ENCODE measurements around the gene CDHR3.
A peak's percentile ranks its signal among the peaks of the same experiment; 100 is the strongest.
"Not testable (repeated sequence)": the region's sequence is repeated elsewhere in the genome, so short reads cannot be mapped to it uniquely, and the experiment has no call there.

Gene CDHR3

GRCh38 chr7:106001196-106001595, 38.1 kb downstream of the CDHR3 start:
- no peak for DNase-seq

- no peak for DNase-seq
Measured at GRCh38 chr7:106001886-106002285, 38.8 kb downstream of the CDHR3 start.

- no peak for DNase-seq
Measured at GRCh38 chr7:106003525-106004064, 40.5 kb downstream of the CDHR3 start.

- DNase-seq: no peak
Measured at GRCh38 chr7:106006906-106007305, 43.8 kb downstream of the CDHR3 start.

- not testable (repeated sequence) for DNase-seq
Measured at GRCh38 chr7:106007796-106008195, 44.7 kb downstream of the CDHR3 start.

- DNase-seq: peak; percentile 71
Measured at GRCh38 chr7:106009503-106010226, 46.6 kb downstream of the CDHR3 start.

- DNase-seq: no peak
Measured at GRCh38 chr7:106010331-106010730, 47.3 kb downstream of the CDHR3 start.

GRCh38 chr7:106010866-106011265, 47.8 kb downstream of the CDHR3 start:
- no peak for DNase-seq

- DNase-seq: no peak
Measured at GRCh38 chr7:106012184-106012583, 49.1 kb downstream of the CDHR3 start.

GRCh38 chr7:106012935-106013439, 49.9 kb downstream of the CDHR3 start:
- DNase-seq: no peak

GRCh38 chr7:106015381-106016218, 52.5 kb downstream of the CDHR3 start:
- DNase-seq: no peak

GRCh38 chr7:106016331-106016730, 53.3 kb downstream of the CDHR3 start:
- DNase-seq: no peak

- DNase-seq: no peak
Measured at GRCh38 chr7:106017657-106018056, 54.6 kb downstream of the CDHR3 start.

- no peak for DNase-seq
Measured at GRCh38 chr7:106018566-106019469, 55.8 kb downstream of the CDHR3 start.

- DNase-seq: no peak
Measured at GRCh38 chr7:106019470-106019820, 56.4 kb downstream of the CDHR3 start.

GRCh38 chr7:106021151-106022067, 58.3 kb downstream of the CDHR3 start:
- DNase-seq: no peak

- peak; percentile 54 for DNase-seq
Measured at GRCh38 chr7:106022193-106022821, 59.2 kb downstream of the CDHR3 start.

- no peak for DNase-seq
Measured at GRCh38 chr7:106023369-106024322, 60.6 kb downstream of the CDHR3 start.

- DNase-seq: no peak
Measured at GRCh38 chr7:106026101-106026500, 63.0 kb downstream of the CDHR3 start.

GRCh38 chr7:106029451-106029850, 66.4 kb downstream of the CDHR3 start:
- no peak for DNase-seq

All from activated CD4-positive, alpha-beta T cell treated with anti-CD3 and anti-CD28 coated beads for 1 hour (primary cell).